Nucleus accumbens (tissue), 56 donors: Measurements from ENCODE around the gene SLC8A3.

Source experiments
- DNase-seq, 56 donors: peaks; one replicate each; lab custom pipeline; 2025; lab: John Stamatoyannopoulos, UW

The SLC8A3 gene

DNA sequence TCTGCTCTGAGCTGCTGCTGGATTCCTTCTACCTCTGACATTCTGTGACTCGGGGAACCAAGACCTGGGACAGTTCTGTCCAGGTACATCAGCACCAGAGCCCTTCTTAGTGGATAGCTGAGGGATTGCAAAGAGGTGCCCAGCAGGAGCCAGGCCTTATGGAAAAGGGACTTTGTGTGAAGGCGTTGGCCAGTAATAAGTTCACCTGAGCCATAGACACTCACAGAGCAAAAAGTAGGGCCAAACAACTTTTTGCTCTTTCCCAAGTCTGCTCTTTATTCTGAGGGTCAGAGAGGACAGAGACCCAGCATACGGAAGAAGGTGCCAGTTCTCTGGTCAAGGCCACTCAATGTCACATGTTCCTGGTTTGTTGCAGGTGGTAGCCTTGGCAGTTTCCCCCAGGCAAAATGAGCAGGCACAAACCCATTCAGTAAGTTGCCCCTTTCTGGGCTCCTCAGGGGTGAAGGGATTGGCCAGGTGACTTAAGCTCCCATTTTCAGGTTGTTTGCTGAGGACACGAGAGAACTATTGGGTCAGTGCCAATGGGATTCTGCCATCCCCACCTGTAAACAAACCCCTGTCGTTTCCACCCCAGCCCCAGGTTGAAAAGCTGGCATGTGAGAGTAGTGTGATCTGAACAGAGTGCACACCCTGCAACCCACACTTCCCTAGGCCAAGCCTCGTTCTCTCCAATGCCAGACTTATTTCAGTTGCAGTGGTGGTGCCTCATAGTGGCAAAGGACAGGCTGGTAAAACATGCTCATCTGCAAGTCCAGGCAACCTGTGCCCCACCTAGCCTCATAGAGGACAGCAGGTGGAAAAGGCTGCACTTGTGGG lies 159.2 kb downstream of the SLC8A3 start:
- no peak for DNase-seq

DNA sequence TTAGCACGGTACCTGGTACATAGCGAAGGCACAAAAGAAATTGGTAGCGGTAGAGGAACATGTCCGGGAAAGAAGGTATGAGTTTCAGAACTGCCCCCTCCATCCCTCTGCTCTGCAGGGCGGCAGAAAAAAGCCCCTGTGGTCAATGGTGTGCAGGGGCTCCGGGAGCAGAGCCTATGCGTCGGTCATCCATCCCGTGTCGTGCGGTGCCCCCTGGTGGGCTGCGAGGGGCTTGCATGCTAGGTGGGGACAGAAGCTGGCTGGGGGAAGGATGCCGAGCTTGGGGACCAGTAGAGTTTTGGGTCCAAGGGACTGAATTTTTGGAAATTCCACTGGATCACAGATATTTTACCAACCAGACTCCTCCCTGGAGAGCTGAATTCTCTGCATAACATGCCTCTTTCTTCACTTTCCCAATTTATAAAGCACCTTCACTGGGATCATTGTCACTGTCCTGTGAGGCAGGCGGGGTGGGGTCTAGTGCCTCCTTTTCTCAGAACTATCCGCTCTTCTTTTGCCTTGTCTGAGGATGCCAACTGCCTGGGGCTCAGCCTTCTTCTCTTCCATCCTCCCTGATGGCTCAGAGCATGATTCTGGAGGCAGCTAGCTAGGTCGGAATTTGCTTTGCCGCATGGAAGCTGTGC lies 160.8 kb downstream of the SLC8A3 start:
- DNase-seq: peak in 48 of 56 donors; percentile 5 to 90 (median 59)

DNA sequence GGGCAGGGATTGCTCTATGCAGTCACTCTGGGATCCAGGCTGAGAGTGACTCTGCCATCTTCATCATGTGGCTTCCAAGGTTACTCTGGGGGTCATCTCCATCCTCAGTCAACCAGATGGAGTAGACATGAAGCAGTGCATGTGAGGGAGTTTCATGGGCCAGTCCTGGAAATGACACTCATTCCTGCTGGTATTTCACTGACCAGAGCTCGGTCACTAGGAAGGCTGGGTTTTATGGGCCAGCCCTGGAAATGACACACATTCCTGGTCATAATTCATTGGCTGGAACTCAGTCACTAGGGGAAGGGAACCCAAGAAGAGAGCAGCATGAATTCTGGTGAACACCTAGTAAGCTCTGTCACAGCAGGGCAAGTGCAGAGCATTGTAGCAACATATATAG lies 164.9 kb downstream of the SLC8A3 start:
- no peak for DNase-seq

DNA sequence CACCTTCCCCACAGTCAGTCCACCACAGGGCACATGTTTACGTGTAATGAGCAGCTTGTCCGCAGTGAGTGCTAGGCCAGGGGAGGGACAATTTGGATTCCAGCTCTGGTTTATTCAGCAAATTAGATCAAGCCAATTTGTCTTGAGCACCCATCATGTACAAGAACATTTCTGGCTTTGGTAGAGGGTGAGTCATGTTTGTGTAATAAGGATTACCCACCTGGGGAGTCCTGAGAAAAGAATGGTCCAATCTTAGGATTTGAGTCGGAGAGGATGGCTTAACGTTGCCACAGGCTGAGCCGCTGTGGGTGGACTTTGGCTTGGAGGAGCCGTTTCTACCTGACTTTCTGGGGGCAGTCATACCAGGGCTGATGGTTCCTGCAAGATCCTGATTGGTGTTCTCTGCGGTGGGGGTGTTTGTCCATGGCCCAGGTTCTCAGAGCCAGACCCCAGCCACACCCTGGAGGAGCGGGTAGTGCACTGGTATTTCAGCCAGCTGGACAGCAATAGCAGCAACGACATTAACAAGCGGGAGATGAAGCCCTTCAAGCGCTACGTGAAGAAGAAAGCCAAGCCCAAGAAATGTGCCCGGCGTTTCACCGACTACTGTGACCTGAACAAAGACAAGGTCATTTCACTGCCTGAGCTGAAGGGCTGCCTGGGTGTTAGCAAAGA lies 165.8 kb downstream of the SLC8A3 start:
- no peak for DNase-seq

DNA sequence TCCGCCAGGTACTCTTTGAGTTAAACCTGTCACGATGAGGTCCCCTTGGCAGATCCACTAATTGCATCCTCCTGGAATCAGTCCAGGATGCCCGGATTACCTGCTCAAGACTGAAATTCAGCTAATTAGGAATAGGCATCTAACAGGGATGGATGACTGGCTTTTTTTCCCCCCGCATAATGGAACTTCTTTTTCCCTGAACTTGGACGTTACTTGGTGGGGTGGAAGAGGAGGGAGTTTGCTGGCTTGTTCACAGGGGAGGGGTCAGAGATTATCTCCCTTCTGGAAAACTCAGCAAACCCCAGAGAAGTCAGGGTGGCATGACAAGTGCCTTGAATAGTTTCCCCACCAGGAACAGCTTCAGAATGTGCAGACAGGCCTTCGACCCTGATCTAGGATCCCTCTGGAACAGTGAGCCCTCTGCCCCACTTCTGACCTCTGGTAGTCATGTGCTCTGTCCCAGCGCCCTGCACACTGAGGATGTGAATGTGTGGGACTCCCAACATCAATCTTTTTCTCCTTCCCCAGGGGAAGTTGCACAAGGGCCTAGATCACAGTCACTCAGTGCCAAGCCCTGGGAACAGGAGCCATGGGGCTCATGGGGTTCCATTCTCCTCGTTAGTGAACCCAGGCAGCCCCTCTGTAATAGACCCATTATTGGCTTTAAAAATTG lies 167.1 kb downstream of the SLC8A3 start:
- no peak for DNase-seq

DNA sequence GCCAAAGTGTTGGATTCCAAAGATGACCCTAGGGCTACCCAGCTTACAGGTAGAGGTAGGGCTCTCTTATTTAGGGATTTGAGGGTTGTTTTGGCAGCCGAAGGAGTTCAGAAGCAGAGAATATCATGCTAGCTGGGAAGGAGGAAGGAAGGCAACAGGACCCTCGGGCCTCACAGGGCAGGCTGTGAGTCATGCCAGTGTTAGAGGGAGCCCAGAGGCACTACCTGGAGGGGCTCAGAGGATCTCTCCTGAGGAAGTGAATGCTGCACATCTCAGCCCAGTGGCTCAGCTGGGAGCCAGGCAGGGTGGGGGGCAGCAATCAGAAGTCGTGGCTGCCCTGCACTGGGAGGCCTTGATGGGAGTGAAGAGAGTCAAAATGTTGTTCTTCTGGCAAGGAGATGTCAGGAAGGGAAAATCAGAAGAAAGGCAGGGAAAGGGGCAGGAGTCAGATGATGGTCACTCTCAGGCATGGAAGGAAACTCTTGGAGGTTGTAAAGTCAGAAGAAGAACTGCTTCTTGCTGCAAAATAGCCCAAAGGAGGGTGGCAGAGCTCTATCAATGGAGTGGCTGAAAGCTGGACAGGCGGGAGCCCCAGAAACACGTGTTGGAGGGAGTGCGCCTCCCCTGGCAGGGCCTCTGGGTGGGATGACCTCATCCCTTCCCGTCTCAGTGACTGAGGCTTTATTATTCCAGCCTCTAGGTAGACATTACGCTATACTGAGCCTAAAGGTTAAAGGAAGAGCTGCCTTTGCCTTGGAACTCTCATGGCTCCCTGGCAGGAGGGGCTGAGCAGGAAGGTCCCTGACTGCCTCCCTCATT lies 168.2 kb downstream of the SLC8A3 start:
- peak in 23 of 56 donors; percentile 3 to 59 (median 19) for DNase-seq

DNA sequence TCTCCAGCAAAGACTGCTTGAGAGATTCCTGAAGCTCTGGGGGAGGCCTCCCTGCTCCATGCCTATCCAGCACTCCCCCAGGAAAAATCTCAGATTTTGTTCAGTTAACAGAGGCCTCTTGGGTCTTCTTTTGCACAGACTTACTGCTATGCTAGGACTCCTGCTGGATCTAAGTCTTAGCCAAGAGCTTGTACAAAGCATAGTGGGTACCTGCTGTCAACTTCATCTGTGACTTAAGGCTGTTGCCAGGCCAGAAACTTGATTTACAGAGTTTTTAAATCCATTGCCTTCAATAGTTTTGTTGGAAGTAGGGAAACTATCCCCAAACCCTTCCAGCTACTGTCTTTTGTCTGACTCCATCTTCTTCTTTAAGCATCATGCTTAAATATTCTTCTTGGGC lies 169.1 kb downstream of the SLC8A3 start:
- no peak for DNase-seq

DNA sequence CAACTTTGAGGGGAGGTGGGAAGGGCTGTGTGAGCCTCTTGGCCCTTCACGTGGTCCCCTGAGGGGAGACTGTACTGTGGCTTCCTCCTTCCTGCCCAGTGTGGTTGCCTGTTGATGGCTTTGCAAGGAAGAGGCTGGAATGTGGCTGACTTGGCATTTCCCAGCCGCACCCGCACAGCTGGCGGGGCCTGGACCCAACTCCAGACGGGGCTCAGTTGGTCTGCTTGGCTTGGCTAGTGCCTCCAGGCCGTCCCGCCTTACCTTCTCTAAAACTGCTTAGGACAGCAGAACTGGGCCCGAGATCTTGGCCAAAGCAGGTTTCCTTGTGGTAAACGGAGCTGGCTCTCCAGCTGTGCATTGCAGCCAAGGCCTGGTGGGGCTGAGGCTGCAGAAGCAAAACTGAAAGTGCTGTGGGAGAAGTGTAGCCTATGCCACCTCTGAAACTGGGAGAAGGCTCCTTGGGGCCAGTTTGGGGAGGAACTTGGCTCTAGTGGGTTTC lies 170.0 kb downstream of the SLC8A3 start:
- DNase-seq: peak in 11 of 56 donors; percentile 3 to 44 (median 12)

DNA sequence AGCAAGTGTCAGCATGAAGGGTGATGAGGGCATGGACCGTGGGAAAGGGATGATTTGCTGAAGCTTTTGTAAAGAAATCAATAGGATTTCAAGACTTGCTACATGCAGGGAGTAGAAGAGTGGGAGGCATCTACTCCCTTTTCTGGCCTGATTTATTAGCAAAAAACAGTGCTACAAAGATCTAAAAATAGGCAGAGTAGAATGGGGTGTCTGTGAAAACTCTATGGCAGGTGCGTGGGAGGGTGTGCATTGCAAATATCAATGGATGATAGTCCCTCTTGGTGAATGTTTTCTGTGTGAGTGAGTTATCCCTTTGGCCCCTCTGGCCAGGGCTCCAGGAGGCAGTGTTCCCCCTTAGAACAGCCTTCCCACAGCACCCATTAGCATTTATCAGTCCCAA lies 170.5 kb downstream of the SLC8A3 start:
- DNase-seq: peak in 7 of 56 donors; percentile 15 to 61 (median 37)

DNA sequence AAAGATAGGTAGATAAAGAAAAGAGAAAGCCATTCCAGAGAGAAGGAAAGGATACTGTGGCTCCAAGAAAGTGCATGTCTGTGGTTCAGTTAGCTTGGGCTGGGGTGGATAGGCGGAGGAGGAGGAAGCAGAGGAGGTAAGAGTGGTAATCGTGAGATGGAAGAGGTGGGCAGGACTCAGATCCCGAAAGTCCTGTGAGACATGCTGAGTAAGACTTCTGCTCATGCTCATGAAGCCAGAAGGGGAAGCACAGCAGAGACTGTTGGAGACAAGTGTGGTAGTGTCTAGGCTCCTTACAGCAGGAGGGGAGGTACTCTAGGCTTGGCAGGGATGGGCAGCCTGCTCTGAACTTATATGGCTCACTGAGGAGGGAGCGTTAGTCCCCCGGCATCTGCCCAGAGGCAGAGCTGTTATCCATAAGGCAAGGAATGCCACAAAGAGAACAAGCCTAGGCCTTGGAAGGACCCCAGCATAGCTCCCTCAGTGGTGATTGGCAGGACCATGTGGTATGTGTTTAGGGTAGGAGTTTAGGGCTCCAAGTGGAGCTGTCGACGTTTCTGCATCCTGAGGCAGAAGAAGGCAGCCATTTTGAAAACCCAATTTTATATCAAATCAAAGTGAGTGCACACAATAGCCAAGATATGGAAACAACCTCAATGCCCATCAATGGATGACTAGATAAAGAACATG lies 174.2 kb downstream of the SLC8A3 start:
- no peak for DNase-seq

DNA sequence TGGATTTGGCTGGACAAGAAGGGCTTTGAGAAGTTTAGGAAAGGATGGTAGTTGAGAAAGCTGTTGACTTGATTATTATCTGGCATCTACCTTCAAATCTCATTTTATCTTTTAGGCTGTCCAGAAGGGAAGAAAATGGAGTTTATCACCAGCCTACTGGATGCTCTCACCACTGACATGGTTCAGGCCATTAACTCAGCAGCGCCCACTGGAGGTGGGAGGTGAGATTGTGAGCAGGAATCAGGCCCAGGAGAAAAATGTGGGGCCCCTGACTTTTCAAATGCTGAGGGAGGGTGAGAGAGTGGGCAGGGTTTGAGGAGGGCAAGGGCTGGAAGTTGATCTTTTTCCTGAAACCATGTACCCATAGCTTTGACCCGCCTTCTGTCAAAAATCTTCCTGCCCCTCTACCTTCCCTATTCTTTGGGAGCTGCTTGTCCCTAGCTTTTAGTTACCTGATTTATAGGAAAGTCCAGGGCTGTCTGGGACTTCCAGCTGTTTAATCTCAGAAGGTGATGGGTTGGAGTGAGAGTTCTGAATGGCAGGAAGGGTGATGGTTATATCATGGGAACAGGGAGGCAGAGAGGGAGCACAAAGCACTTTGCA lies 175.4 kb downstream of the SLC8A3 start:
- DNase-seq: peak in 11 of 56 donors; percentile 1 to 62 (median 9)

DNA sequence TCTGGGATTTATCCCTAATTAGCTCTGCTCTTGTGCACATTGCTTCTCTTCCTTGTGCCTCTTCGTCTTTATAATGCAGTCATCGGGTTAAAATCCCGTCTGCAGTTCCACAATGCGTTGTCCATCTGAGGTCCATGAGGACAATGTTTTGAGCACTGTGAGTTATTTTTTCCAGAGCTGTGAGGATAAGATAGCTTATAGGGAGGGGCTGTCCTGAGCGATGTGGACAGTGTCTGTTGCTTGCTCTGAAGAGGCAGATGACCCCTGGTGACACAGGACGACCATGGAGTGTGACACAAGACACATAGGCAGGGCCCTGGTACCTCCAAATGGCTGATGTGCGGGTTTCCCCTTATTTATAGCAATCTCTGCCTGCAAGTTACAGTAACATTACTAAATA lies 177.0 kb downstream of the SLC8A3 start:
- DNase-seq: no peak

DNA sequence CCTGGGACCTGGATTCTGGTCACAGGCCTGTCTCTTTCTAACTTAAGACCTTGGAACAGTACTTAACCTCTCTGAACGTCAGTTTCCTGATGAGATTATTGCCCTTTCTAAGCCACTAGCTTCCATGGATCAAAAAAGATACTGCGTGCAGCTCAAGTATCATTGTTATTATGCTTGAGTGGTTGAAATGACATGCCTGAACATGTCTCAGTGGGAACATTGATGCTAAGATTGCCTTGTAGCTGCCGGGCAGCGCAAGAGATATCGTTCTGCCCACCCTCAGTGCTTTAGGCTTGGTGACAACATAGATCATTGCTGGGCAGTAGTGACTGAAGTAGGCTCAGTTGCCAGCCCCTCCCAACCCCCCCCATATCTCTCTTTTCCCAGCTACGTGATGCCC lies 177.7 kb downstream of the SLC8A3 start:
- no peak for DNase-seq

DNA sequence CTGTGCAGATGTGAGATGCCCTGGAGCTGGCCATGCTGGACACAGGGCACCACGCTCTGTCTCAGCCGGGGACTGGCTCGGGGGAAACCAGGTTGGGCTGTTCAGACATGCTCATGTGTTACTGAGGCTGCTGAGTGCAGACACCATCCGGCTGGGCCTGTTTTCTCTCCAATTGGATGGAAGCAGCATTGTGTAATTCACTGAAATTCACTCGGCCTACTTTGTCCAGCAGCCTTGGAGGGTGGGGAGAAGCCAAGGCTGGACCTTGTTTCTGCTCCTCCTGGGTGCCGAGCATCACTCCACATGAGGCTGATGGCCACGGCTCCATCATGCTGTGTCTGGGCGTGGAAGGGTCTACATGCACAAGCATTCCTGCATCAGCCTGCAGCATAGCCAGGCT lies 178.8 kb downstream of the SLC8A3 start:
- DNase-seq: no peak

DNA sequence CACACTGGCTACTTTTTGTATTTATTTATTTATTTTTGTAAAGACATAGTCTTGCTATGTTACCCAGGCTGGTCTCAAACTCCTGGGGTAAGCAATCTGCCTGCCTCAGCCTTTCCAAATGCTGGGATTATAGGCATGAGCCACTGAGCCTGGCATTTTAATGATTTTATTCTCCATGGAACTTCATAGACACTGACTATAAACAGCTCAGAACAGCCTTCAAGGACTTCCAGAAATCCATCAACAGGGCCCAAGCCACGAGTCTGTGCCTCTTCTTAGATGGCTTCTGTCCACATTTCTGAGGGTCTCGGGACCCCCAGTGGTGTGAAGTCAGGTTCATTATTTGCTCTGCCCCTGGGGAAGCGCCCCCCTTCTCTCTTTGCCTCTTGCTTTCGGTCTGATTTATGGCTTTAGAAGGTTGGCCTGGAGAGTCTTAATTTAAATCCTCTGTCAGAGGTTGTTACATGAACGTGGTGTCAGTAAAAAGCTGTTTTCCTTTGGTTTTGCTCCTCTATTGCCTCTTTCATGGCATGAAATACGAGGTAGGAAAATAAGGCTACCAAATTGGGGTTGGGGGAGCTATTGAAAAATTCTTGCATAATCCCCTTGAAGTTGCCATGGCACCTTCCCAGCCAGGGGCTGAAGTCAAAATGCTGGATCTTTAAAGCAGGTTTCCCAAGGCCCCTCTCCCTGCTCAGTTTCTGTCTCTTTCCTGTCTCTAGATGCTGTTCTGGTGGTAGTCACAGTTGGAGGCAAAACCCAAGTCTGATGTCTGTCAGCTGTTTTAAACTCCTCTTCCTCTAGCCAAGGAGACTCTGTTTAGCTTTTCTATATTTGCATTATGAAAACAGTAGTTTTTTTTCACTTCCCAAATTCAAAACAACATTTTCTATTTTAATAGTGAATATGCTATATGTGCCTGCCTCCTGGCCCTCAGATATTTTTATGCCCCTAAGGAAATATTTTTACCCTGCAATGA lies 180.2 kb downstream of the SLC8A3 start:
- no peak for DNase-seq

DNA sequence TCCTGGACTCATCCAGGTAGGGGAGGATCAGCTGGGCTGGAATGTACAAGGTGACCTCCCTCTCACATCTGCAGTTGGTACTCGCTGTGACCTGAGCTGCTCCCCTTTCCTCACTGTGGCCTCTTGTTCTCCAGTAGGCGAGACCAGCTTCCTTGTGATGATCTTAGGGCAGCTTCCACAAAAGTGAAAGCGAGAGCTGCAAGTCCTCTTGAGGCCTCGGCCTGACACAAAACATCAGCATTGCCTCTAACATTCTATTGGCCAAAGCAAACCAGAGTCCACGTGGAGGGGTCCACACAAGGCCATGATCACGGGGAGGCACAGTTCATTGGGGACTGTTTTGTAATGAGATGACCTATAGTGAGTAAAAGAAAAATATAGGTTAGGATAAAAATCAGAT lies 182.1 kb downstream of the SLC8A3 start:
- DNase-seq: no peak

DNA sequence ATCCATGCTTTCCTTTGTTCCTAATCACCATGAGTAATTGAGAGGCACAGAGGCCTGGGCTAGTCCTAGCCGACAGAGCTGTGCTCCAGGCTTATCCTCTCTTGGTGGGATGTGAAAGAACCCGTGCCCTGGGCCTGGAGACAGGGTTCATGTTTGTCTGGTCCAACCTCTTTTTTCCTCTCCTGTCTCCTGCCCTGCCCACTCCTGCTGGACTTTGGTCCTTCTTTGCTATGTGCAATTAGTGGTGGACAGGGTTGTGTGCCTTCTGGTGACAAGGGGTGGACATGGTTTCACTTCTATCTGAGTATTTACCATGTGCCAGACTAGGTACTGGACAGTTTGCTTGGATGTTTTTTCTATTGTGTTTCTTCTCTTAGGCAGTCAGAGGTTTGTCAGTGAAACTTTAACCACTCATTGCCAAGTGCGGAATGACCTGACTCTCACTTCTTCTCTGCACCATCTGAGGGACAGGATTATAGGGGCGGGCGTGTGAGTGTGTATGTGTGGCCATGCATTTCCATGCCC lies 183.4 kb downstream of the SLC8A3 start:
- DNase-seq: no peak
